Right lobe of liver (tissue), 4 donors: ENCODE results near the gene DBF4B.

Experiments used
- CTCF ChIP-seq, 4 donors: fragments of 200-600 bp in 3 of 4; fragments of 450-650 bp in 1 of 4; IDR thresholded peaks; one replicate each; pipeline versions ENCODE4 v1.5.1 to v1.8.0; 2016 to 2022; ENCODE audit warnings: antibody characterized with exemption in 4 of 4, mild to moderate bottlenecking in 2 of 4
- POLR2A ChIP-seq: fragments of 450-650 bp; IDR thresholded peaks from one replicate; pipeline ENCODE4 v1.6.1; 2017; ENCODE audit warnings: antibody characterized with exemption, mild to moderate bottlenecking
- donor health status: DM: no; HTN: no; CAD: no.
- donor health status: DM: no; HTN: no; CAD: no.
- donor health status: DM: no; HTN: yes; CAD: no.

- TF ChIP-seq POLR2A (no peak), CTCF (IDR thresholded peaks at IDR 0.05) (no peak)
Observed at GRCh38 chr17:44773140-44773539, 64.7 kb downstream of the DBF4B start.
